ENCODE data around the gene USF3. TPM values are rescaled to one million over a fixed set of nuclear protein-coding genes. Genes with fewer than 3 reads are reported as not detected.
"Not testable (repeated sequence)": the region's sequence is repeated elsewhere in the genome, so short reads cannot be mapped to it uniquely, and the experiment has no call there.

USF3 gene
- total RNA-seq, 4 donors from 2014 or later: 21.4 to 33.4 (median 26.3) TPM

DNA sequence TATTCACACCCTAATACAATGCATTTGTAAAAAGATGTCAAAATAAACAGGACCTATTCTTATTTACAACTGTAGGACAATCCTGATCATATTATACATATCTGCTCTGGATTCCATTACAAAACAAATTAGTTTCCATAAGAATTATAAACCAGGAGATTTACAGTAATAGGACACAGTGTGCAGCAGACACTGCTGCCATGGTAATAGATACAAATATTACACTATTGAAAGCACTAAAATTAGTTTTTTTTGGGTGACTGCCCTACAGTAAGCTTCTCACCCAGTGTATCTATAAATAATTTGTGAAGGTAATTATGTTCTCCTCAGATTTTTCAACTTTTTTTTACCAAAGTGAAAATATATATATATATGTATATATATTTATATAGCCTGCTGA is 47.9 kb downstream of the USF3 start:
- no peak overlapping the region for H3K27ac ChIP-seq
- TF ChIP-seq POLR2A (IDR thresholded peaks at IDR 0.05): no peak
- TF ChIP-seq, protein P1, sequence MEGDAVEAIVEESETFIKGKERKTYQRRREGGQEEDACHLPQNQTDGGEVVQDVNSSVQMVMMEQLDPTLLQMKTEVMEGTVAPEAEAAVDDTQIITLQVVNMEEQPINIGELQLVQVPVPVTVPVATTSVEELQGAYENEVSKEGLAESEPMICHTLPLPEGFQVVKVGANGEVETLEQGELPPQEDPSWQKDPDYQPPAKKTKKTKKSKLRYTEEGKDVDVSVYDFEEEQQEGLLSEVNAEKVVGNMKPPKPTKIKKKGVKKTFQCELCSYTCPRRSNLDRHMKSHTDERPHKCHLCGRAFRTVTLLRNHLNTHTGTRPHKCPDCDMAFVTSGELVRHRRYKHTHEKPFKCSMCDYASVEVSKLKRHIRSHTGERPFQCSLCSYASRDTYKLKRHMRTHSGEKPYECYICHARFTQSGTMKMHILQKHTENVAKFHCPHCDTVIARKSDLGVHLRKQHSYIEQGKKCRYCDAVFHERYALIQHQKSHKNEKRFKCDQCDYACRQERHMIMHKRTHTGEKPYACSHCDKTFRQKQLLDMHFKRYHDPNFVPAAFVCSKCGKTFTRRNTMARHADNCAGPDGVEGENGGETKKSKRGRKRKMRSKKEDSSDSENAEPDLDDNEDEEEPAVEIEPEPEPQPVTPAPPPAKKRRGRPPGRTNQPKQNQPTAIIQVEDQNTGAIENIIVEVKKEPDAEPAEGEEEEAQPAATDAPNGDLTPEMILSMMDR (IDR thresholded peaks at IDR 0.05): no peak
- no peaks in the 10 kb centered on the region for H3K36me3 ChIP-seq
- no peaks in the 10 kb centered on the region for H3K4me1 ChIP-seq
- H3K9me3 ChIP-seq: no peaks in the 10 kb centered on the region
- no peak overlapping the region for H3K4me3 ChIP-seq (replicated peaks in 1 of 3)
- no peak for DNase-seq
- H3K27me3 ChIP-seq: no peaks in the 10 kb centered on the region
- intact Hi-C loops (cut with DNase I): no loop called here

DNA sequence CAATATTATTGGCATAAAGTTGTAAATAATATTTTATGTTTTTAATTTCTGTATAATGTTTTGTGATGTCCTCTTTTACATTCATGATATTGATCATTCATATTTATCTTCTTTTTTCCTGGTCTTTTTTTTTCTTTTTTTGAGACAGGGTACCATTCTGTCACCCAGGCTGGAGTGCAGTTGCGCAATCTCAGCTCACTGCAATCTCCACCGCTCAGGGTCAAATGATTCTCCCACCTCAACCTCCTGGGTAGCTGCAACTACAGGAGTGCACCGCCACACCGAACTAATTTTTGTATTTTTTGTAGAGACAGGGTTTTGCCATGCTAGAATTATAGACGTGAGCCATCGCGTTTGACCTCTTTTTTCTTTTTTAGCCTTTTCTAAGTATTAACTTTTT is 52.9 kb downstream of the USF3 start:
- no peaks in the 10 kb centered on the region for H3K27me3 ChIP-seq
- TF ChIP-seq POLR2A (IDR thresholded peaks at IDR 0.05): no peak
- TF ChIP-seq, protein P1 (IDR thresholded peaks at IDR 0.05): no peak

DNA sequence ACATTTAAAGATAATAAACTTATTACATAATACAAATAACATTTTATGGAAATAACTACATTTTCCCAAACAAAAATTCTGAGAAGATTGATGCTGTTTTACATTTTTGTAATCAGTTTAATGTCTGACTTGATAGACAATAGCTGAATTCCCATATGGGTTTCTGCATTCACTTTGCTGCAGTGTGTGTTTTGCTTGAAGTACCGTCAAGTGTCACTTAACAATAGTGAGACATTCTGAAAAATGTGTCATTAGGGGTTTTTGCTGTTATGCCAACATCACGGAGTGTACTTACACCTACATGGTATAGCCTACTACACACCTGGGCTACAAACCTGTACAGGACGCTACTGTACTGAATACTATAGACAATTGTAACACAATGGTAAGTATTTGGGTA is 57.5 kb downstream of the USF3 start:
- no peak for DNase-seq
- Histone ChIP-seq H3K9me3 (no peaks in the 10 kb centered on the region), H3K4me1 (no peaks in the 10 kb centered on the region), H3K36me3 (no peaks in the 10 kb centered on the region), H3K4me3 (replicated peaks in 1 of 3) (no peak overlapping the region), H3K27ac (no peak overlapping the region), H3K27me3 (no peaks in the 10 kb centered on the region)
- TF ChIP-seq, protein P1 (IDR thresholded peaks at IDR 0.05): no peak
- no peak for TF ChIP-seq POLR2A (IDR thresholded peaks at IDR 0.05)
- intact Hi-C loops (cut with DNase I): no loop called here
- WGBS, 2 donors: 85 to 87% methylated on average over 3 of the region's 3 CpGs

More for the DNA sequence above, 52.9 kb downstream of the USF3 start:
- Histone ChIP-seq H3K36me3 (no peaks in the 10 kb centered on the region), H3K4me1 (no peaks in the 10 kb centered on the region), H3K4me3 (replicated peaks in 1 of 3) (no peak overlapping the region), H3K27ac (no peak overlapping the region), H3K9me3 (no peaks in the 10 kb centered on the region)
- intact Hi-C loops (cut with DNase I): no loop called here
- 97% methylated on average over 7 of the region's 7 CpGs for whole genome bisulfite sequencing, 2 donors
- DNase-seq: no peak

DNA sequence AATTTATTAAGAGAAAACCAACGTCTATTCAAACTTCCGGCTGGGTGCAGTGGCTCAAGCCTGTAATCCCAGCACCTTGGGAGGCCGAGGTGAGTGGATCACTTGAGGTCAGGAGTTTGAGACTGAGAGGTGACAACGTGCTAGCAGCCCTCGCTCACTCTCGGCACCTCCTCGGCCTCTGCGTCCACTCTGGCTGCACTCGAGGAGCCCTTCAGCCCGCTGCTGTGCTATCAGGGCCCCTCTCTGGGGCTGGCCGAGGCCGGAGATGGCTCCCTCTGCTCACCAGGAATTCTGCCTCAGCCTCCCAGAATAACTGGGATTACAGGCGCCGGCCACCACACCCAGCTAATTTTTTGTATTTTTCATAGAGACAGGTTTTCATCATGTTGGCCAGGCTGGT is 58.7 kb downstream of the USF3 start:
- Histone ChIP-seq H3K27me3 (no peaks in the 10 kb centered on the region), H3K27ac (no peak overlapping the region), H3K36me3 (no peaks in the 10 kb centered on the region), H3K4me3 (replicated peaks in 1 of 3) (no peak overlapping the region), H3K9me3 (no peaks in the 10 kb centered on the region), H3K4me1 (no peaks in the 10 kb centered on the region)
- no peak for DNase-seq
- TF ChIP-seq, protein P1 (IDR thresholded peaks at IDR 0.05): no peak
- TF ChIP-seq POLR2A (IDR thresholded peaks at IDR 0.05): no peak
- WGBS, 2 donors: 77 to 86% methylated on average over 14 of the region's 14 CpGs
- intact Hi-C loops (cut with DNase I): no loop called here

DNA sequence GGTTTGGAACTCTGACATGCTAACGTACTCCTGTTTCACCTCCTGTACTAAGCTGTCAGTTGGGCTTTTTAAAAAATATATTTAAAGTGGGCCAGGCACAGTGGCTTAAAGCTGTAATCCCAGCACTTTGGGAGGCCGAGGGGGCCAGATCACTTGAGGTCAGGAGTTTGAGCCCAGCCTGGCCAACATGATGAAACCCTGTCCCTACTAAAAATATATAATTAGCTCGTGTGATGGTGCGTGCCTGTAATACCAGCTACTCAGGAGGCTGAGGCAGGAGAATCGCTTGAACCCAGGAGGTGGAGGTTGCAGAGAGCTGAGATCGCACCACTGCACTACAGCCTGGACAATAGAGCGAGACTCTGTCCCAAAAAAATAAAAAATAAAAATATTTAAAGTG is 60.4 kb downstream of the USF3 start:
- H3K4me3 ChIP-seq (replicated peaks in 1 of 3); H3K36me3 ChIP-seq; H3K27me3 ChIP-seq; DNase-seq; H3K9me3 ChIP-seq; H3K4me1 ChIP-seq; intact Hi-C loops (cut with DNase I); H3K27ac ChIP-seq: not testable (repeated sequence)
- 90 to 93% methylated on average over 7 of the region's 7 CpGs for WGBS, 2 donors

Data from thyroid gland (tissue), 4 donors.